GM21786 (cell line): ENCODE results near the gene SHOC2.

Experiments
- ATAC-seq: cut with Tn5 transposase; IDR thresholded peaks from one replicate; pipeline ENCODE4 v1.9.1; 2021; ENCODE audit not compliant: unreplicated experiment

SHOC2 gene

GRCh38 chr10:110919349-110919931 is at the start of gene SHOC2:
Gene SHOC2, plus strand, starts transcription at chr10:110919604. Its CDS starts 44,755 bp downstream, at chr10:110964359.
- ATAC-seq = no peak

GRCh38 chr10:110870823-110871297 is 48.5 kb upstream of the SHOC2 start:
- ATAC-seq = no peak

GRCh38 chr10:110871298-110872084 is 47.9 kb upstream of the SHOC2 start, which contains the start of gene PDCD4:
Gene PDCD4, plus strand, starts transcription at chr10:110871928. Its CDS starts 4,100 bp downstream, at chr10:110876028.
- peak; percentile 71 for ATAC-seq

GRCh38 chr10:110872145-110872983 is 47.0 kb upstream of the SHOC2 start:
- peak; percentile 38 for ATAC-seq

- ATAC-seq = no peak
Measured at GRCh38 chr10:110872984-110873923, 46.1 kb upstream of the SHOC2 start.

GRCh38 chr10:110873951-110874350 is 45.5 kb upstream of the SHOC2 start:
- ATAC-seq = no peak

- no peak for ATAC-seq
Measured at GRCh38 chr10:110876000-110876399, 43.4 kb upstream of the SHOC2 start.

GRCh38 chr10:110876788-110877187 is 42.6 kb upstream of the SHOC2 start:
- no peak for ATAC-seq

GRCh38 chr10:110880012-110880411 is 39.4 kb upstream of the SHOC2 start:
- no peak for ATAC-seq

- no peak for ATAC-seq
Measured at GRCh38 chr10:110881247-110881646, 38.2 kb upstream of the SHOC2 start.

- ATAC-seq = no peak
Measured at GRCh38 chr10:110881905-110882304, 37.5 kb upstream of the SHOC2 start.

GRCh38 chr10:110883924-110884323 is 35.5 kb upstream of the SHOC2 start:
- no peak for ATAC-seq

GRCh38 chr10:110885932-110886674 is 33.3 kb upstream of the SHOC2 start:
- ATAC-seq = no peak

GRCh38 chr10:110887560-110887959 is 31.8 kb upstream of the SHOC2 start:
- no peak for ATAC-seq

- no peak for ATAC-seq
Measured at GRCh38 chr10:110892602-110893288, 26.7 kb upstream of the SHOC2 start.

- peak; percentile 80 for ATAC-seq
Measured at GRCh38 chr10:110893559-110894179, 25.7 kb upstream of the SHOC2 start.

- ATAC-seq = no peak
Measured at GRCh38 chr10:110897184-110897583, 22.2 kb upstream of the SHOC2 start.

- ATAC-seq = no peak
Measured at GRCh38 chr10:110898391-110898790, 21.0 kb upstream of the SHOC2 start.

GRCh38 chr10:110900983-110901382 is 18.4 kb upstream of the SHOC2 start:
- no peak for ATAC-seq
